Stimulated activated CD4-positive, alpha-beta T cell treated with anti-CD3 and anti-CD28 coated beads, Interleukin-4, amount 100 ng/mL, for 1 hour (primary cell): ENCODE data around the gene ASPDH.

Experiments used
- DNase-seq: peaks from one replicate; pipeline ENCODE4 v3.0.0-alpha.2; 2020

The ASPDH gene

DNA sequence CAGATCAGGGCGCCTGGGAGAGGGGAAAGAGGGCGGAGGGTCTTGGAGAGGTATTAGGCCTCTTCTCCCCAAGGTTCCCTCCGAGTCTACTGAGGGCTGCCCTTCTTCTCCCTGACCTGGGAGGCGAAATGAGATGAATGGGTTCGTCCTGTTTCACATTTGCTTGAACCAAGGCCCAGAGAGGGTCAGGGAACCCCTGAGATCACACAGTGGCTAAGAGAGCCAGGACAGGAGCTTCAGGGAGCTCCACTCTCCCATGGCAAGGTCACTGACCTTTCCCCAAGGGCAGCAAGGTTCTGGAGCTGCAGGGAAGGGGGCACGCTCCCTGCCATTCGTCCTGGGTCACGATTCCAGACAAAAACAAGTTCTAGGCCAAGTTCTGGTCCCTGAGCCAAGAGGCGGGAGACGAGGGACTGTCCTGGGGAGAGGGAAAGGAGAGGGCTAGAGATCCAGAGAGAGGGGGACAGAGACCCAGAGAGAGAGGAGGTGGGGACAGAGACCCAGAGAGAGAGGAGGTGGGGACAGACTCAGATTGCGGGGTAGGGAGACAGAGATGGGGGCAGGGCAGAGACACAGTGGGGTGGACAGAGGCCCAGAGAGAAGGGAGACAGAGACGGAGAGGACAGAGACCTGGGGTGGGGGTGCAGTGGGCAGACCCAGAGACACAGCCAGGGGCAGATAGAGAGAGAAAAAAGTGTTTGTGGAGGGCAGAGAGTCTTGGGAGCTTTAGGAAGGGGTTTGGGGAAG is 541 bp downstream of the ASPDH start:
- no peak for DNase-seq

DNA sequence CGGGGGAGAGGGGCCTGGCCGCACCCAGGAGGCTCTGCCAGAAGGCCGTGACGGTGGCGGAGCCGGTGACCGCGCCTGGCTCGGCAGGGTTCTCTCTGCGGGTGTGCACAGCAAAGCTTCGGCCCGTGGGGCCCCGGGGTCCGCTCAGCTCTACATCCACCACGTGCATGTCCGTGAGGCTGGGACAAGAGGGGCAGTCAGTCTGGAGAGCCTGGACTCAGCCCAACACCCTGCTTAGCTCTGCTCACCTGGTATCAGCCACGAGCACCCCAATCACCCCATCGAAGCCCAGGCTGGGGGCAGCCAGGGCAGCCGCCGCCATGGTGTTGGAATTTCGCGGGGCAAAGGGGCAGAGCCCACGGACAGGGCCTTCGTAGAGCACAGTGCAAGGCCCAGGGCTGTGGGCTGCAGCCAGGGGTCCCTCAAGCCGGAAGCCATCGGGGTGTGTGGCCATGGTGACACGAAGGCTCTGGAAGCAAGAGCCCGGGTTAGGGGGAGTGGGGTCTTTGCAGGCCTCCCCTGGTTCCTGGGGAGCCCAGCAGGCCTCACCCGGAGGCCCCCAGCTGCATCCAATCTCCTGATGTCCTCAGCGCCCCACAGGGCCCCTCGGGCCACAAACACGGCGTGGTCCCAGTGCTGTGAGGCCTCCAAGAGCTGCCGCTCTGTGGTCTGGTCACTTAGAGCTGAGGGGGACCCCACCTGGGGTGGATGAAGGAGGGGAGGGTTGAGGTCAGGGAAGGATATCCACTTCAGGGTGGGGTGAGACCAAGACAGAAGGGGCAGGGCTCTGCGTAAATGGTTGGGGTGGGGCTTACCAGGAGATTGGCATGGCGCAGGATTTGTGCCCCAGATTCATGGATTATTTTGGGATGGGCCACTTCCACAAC is 1.4 kb downstream of the ASPDH start:
- no peak for DNase-seq

DNA sequence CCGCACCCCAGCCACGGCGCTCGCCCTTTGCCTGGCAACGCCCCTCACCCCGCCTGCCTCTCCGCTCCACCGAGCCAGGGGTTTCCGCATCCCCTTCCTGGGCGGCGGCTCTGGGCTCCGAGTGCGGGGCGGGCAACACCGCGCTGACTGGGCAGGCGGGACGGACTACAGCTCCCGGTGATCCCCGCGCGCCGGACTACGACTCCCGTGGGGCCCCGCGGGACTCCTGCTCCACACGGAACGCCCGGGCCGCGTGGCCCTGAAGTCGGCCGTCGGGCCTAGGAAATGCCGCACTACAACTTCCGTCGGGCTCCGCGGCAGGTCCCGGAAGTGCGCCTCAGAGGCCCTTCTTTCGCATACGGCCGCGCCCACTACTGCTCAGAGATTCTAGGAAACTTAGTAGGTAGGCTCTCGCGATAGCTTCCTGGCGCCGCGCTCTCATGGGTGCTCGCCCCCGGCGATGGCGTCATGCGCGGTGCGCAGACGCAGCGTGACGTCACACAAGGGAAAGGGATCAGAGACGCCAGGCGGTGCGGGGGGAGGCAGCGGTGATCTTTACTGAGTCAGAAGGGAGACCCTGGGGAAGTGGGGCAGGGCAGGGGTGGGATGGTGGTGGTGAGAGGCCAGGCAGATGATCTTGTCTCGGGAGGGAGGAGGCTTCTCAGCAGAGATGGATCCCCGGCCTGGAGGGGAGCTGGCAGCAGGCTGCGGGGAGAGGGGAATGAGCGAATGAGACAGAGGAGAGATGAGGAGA is 2.5 kb downstream of the ASPDH start, which contains the start of gene JOSD2:
Gene JOSD2, minus strand, starts transcription at position 123 of the 754 bp plus-strand sequence. CDS start 760 bp downstream, outside the sequence.
- DNase-seq, result peak; percentile 96

DNA sequence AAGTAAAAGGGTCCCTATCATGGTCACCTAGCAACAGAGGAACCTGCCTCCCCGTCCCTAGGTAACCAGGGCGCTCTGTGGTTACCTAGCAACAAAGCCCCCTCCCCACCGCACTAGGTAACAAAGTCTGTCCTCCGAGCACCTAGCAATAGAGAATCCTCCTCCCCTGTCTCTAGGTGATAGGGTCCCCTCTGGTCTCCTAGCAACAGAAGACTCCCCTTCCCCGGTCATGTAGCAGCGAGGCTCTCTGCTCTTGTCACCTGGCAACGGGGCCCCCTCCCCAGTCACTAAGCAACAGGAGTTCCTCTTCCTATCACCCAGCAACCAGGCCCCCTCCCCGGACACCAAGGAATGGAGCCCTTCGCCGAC is 3.0 kb downstream of the ASPDH start:
- no peak for DNase-seq

DNA sequence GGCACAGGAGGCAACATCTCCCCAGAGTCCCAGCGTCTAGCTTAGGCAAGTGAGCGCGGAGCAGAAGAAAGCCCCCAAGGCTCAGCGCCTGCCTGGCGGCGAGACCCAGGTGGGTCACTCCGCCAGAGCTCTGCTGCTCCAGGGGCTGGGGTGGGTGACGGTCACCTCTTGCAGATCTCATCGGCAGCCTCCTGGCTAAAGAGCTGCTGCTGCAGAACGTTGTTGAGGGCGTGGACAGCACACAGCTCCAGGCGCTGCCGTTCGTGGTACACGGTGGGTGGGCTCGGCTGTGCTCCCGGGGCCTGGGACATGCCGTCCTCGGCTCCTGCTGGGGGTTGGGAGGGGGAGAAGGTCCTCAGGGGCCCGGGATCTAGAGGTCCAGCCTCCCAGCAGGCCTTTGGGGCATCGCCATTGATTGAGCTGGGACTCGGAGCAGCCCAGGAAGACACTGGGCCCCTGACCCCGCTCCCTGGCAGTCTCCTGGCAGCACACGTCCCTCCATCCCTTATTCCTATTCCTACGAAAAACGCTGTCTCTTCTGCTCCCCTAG is 3.5 kb downstream of the ASPDH start:
- DNase-seq, result no peak

DNA sequence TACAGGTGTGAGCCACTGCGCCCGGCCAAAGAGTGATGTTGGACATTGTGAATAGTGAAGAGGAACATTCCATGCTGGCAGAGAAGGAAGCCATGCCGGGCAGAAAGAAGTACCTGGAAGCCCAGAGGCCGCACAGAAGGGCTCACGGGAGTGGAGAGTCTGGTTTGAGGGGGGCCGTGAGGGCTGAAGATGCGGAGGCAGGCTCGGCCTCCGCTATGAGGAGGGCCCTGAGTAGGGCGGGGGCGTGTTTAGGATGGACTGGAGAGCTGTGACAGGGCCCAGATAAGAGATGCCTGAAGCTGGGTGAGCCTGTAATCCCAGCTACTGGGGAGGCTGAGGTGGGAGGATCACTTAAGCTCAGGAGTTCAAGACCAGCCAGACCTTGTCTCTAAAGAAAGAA is 4.3 kb downstream of the ASPDH start:
- DNase-seq, result no peak

DNA sequence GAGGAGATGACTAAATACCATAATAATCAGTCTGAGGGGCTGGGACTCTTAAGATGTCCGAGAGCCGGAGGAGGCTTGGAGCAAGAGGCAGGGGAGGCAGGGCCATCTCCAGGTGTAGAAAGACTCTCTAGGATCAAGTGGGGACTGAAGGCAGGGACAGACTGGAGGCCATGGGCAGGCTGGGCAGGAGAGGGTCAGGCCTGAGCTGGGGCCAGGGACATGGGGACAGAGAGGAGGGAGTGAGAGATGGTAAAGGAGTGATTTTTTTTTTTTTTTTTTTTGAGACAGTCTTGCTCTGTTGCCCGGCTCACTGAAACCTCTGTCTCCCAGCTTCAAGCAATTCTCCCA is 4.9 kb downstream of the ASPDH start:
- DNase-seq, result no peak

DNA sequence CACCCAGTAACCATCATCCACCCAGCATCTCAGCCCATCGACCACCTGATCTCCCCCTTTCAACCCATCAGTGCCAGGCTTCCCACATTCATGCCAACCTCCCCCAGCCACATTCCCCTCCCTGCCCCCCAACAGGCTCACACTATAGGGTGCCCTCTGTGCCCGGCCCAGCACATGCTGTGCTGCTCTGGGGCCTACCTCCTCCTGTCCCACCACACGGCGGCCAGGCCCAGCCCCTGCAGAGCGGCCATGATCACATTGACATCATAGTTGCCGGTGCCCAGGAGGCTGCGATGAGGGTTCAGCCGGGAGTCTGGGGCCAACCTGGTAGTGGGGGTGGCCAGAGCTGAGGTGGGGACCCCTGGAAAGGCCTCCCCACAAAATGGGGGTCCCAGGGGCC is 6.3 kb downstream of the ASPDH start:
- no peak for DNase-seq

DNA sequence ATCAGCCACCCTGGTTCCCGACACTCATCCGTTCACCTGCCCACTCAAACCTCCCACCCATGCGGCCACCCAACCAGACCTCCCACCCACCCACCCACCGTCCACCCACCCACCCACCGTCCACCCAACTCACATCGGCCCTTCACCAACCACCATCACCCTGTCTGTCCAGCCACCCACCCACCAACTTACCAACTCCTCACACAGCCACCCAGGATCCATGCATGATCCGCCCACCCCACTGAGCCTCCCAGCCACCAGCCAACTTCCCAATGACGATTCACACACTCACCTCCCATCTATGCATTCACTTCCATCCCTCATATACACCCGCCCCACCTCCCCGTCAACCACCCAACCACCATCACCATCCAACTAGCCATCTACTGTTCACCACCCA is 7.0 kb downstream of the ASPDH start:
- DNase-seq, result no peak

DNA sequence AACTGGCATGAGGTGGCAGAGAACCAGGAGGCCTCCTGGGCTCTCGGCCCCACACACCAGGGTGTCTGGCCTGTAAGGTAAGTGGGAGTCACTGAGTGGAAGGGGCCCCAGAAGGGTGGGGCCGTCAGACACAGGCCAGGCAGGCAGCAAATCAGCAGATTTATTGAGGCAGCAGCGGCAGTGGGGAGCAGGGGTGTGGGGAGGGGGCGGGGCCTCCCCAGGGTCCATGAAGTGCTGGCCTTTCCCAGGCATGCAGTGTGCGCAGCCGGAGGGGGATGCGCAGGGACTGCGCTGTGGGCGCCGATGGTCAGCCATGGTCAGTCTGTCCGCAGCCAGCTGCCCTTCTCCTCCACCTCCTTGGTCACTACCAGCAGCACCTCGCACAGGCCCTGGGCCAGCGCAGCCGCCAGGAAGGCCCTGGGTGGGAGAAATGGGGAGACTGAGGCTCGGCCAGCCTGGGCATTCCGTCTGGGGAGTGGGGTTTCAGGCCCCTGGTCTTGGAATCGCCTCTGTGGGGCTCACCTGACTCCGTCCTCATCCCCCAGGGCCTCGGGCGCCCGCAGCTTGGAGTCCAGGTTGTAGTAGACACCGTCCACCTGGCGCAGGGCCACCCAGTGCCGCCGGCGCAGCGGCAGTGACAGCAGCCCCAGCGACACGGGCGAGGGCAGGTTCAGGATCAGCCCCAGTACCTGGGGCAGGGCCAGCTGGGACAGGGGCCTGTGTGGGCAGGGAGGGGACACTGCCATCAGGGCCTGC is 7.7 kb downstream of the ASPDH start:
- DNase-seq, result no peak

DNA sequence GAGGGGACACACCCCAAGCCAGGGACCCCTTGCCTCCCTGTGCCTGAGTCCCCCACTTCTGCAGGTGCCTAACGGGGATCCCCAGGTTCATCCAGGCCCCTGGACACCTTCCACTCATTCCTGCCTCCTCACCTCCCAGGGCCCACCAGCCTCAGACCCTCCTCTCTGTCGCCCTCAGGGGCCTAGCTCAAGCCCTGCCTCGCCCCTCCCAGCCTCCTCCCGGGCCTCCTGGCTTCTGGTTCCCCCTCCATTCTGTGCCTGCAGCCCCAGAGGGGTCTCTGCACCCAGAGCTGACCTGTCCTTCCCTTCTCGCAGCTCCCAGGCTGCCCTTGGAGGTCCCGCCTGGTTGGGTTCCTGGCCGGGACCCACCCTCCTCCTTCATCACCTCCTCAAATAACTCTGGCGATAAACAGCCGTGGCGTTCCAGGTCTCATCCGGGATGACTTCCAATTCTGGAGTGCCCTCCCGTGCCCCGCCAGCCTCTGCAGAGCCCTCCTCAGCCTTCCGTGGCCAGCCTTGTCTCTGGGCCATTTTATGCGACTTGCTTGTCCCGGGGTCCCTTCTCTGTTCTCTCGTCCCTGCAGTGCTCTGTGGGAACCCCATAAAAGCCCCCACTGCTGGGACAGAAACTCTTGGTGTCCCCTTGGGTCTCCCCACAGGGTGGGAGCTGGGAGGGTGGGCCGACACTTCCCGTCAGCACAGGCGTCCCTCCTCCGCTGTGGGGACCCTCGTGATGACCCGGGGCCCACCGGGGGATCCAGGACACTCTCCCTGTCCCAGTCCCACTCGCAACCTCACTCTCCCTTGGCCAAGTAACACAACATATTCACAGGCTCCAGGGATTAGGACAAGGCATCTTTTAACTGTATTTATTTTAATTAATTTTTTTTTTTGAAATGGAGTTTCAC is 11.9 kb downstream of the ASPDH start:
- no peak for DNase-seq

DNA sequence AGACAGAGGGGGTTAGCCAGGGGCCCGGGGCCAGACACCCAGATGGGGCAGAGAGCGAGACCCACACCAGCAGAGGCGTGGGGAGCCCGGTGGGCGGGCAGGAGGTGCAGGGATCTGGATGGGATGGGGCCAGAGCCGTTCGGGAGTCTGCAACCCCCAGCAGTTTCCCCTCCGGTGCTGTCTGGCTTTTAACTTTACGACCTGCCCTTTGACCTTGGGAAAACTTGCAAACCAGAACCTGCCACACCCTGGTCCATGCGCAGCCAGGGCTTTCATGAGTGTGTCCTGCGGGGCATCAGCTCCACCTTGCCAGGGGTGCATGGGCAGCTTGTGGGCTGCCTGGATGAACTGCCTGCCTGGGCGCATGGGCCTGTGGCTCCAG is 12.5 kb downstream of the ASPDH start:
- no peak for DNase-seq

DNA sequence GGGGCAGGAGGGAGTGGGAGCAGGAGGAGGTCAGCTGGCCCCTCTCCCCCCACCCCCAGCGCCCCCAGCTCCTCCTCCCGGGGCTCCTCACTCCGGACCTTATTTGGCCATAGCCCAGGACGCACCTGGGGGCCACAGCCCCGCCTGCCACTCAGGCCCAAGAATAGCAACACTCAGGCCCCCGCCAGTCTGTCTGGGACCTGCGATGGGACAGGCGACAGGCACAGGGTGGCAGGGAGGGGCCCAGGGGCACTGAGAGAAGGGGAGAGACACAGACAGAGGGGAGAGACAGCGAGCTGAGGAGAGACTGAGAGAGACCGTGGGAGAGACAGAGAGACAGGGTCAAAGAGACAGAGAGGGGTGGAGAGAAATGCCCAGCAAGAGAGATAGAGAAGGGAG is 13.0 kb downstream of the ASPDH start:
- no peak for DNase-seq

DNA sequence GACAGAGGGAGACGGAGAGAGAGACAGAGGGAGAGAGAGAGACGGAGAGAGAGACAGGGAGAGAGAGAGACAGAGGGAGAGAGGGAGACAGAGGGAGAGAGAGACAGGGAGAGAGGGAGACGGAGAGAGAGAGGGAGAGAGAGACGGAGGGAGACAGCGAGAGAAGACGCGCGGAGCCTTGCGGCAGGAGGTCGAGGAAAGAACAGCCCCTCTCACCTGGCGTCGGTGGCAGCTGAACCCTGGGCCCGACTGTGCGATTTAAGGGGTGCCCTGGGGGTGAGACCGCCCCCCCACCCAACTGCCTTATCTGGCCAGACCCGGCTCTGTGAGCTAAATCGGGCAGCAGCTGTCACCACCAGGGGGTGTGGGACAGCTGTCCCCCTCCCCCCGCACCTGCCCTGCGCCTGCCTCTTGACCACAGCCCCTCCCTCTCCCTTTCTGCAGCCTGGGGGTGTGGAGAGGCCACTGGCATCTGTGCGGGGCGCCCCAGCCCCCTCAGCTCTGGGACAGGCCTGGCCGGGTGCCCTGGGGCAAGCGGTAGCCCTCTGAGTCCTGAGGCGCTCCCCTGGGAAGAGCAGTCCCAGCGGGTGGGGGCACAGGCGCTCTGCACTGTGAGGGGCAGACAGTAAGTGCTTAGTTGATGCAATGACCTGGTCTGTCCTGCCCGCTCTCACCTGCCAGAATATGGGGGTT is 13.5 kb downstream of the ASPDH start:
- no peak for DNase-seq

DNA sequence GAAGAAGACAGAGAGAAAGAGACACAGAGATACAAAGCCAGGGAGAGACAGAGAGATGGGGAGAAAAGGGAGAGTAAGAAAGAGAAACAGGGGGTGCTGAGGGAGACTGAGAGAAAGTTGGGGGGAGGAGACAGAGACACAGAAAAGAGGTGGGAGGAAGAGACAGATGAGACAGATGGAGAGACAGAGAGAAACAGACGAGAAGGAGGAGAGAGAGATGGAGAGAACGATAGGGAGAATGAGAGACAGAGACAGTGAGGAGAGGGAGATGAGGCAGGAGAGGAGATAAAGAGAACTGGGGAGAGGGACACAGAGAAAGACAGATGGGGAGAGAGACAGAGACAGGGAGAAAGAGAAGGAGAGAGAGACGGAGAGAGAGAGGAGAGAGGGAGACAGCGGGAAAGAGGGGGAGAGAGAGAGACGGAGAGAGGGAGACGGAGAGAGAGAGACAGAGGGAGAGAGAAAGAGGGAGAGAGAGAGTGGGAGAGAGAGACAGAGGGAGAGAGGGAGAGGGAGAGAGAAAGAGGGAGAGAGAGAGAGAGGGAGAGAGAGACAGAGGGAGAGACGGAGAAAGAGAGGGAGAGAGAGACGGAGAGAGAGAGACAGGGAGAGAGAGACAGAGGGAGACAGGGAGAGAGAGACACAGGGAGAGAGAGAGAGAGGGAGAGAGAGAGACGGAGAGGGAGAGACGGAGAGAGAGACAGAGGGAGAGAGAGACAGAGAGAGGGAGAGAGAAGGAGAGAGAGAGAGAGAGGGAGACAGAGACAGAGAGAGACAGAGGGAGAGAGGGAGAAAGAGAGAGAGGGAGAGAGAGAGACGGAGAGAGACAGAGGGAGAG is 15.3 kb downstream of the ASPDH start:
- DNase-seq, result no peak

DNA sequence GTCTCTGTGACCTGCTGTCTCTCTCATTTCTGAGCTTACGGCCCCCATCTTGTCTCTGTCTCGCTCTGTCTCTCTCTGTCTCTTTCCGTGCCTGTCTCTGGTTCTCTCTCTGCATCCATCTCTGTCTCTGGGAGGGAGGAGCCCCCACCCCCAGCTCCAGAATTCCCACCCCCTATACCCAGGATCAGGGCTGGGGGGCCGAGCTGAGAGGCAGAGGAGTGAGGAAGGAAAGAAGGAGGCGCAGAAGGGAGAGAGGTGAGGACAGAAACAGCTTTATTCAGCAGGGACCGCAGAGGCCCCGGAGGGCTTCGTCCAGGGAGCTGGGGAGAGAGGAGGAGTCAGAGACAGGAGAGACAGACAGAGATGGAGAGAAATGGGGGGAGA is 16.7 kb downstream of the ASPDH start:
- no peak for DNase-seq

DNA sequence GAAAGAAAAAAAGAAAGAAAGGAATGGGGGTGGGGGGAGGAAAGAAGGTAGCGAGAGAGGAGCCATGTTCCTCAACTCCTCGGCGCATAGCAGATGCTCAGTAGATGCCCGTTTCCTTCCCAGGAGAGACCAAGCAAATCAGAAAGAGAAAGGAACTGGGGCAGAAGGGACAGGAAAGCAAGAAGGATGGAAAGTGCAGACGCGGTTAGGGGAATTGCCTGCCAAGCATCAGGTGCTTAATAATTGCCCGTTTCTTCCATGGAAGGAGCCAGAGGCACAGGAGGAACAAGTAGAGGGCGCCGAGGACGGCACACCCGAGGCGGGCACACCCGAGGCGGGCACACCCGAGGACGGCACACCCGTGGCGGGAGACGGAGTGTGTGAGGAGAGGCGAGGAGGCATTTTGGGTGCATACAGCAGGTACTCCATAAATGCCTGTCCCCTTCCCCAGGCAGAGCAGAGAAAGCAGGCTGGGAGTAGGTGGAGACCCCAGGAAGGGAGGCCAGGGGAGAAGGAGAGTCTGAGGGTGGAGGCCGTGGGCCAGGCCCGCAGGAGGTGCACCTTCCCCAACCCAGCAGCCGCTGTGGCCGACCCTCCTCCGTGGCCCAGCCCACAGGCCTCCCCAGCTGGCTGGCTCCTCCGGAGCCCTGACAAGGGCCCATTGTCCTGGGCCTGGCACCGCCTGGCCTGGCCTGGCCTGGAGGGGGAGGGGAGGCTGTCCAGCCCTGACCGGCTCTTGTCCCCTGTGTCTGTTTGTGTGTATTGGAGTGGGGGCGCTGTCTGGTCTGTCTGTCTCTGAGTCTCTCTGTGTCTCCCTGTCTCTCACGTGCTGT is 17.3 kb downstream of the ASPDH start:
- DNase-seq, result no peak

DNA sequence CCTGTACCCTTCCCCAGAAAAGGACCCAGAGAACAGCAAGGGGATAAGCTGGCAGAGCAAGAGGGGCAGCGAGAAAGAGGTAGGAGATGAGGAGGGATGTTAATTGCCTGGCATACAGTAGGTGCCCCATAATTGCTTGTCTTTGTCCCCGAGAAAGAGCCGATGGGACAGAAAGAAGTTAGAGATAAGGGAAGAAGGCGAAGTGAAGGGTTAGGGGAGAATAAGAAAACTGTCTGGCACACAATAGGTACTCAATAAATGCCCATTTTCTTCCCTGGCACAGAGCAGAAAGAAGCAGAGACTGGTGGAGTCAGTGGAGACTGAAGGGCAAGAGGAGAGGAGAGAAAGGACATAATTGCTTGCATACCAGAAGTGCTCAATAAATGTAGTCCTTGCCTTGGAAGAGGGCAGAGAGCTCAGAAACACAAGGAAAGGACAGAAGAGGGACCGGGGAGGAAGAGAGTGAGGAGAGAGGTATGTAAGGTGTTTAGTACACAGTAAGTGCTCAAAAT is 18.6 kb downstream of the ASPDH start:
- no peak for DNase-seq
